Measurements from ENCODE around the gene NTNG2.
"Not testable (repeated sequence)": the region's sequence is repeated elsewhere in the genome, so short reads cannot be mapped to it uniquely, and the experiment has no call there.

The NTNG2 gene, protein sequence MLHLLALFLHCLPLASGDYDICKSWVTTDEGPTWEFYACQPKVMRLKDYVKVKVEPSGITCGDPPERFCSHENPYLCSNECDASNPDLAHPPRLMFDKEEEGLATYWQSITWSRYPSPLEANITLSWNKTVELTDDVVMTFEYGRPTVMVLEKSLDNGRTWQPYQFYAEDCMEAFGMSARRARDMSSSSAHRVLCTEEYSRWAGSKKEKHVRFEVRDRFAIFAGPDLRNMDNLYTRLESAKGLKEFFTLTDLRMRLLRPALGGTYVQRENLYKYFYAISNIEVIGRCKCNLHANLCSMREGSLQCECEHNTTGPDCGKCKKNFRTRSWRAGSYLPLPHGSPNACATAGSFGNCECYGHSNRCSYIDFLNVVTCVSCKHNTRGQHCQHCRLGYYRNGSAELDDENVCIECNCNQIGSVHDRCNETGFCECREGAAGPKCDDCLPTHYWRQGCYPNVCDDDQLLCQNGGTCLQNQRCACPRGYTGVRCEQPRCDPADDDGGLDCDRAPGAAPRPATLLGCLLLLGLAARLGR

DNA sequence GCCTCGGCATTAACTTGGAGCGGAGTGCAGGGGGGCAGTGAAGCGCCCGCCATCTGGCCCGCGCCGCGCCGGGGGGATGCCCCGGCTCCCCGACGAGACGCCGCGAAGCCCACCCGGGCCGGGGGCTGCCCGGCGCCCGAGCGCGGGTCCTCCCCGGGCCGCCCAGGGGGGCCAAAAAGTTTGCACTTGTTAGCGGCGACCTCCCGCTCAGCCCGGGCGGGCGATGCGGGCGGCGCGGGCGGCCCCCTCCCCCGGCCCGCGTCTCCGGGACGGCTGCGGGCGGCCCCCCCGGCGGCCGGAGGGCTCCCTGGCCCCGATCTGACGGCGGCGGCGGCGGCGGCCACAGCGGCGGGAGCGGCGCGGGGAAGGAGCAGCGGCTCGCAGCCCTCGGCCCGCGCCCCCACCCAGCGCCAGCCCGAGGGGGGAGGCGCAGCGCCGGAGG is at the start of gene NTNG2:
Gene NTNG2, plus strand, starts transcription at position 316 of the 442 bp plus-strand sequence. CDS start 4,774 bp downstream, outside the sequence.
- FAIRE-seq (no peak), DNase-seq (ENCODE audit: insufficient read length, low spot score) (no peak)

DNA sequence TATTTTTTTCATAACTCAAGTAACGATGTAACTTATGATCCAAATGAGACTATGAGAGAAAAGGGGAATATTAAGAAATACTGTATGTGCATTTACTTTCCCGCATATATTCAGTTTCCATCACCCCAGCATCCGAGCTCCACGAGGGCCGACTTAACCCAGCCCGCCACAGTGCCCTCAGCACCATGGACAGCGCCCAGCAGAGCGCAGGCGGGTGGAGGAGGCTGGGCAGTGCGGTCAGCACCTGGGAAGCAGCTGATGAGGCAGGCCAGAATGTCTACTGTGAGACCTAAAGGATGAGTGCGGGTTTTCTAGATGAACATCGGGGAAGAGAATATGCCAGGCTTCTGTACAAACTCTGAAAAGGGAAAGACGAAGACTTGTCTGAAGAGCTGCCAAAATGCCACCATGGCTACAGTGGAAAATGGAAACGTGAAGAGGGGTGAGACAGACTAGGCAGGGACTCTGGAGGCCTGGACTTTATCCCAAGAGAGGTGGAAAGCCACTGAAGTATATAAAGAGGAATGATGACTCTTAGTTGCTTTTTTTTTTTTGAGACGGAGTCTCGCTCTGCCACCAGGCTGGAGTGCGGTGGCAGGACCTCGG is 47.7 kb upstream of the NTNG2 start:
- DNase-seq (ENCODE audit: insufficient read length, low spot score): no peak
- FAIRE-seq: no peak

DNA sequence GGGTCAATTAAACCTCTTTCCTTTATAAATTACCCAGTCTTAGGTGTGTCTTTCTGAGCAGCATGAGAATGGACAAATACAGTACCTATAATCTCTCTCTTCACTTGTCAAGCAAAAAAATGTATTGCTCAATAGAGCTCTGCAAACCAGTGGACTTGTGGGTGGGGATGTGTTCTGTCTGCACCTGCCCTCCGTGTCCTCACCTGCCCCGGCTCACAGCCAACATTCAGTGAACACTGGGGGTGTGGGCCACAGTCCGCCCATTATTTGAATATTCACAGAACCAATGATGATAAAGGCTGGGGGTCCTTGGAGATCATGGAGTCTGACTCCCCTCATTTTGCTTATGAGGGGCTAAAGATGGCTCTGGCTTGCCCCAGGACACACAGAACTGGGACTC is 45.3 kb upstream of the NTNG2 start:
- DNase-seq (ENCODE audit: insufficient read length, low spot score) (no peak), FAIRE-seq (no peak)

DNA sequence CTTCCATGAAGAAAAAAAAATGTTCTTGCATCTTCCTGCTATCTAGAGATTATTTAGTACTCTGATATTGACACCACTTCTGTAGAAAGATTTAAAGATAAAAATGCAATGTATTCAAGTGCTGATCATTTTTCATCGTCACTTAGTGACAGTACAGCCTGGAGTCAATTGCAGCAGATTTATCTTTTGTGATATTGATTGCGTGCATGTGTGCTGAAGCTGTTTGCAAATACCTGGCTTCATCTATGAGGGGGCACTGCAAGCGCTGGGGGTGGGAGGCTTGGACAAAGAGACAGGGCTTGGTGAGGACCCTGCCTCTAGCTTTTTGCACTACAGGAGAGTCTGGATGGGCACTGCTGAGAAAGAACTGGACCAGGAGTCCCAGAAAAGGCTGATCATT is 44.2 kb upstream of the NTNG2 start:
- DNase-seq (ENCODE audit: insufficient read length, low spot score): no peak
- FAIRE-seq: no peak

DNA sequence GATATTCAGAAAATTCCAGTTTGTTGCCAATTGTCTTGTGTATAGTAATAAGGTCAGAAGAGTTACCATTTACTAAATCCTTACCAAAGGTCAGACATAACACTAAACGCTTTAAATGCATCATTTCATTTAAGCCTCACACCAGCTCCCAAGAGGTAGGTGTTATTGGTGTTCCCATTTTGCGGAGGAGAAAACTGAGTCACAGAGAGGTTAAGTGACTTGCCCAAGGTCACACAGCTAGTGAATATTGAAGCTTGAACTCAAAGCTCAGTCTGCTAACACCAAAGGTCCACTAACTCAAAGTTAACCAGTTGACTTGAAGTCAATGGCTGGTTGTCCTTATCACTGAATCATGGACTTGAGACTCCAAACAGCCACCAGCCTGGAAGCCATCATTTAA is 40.8 kb upstream of the NTNG2 start:
- FAIRE-seq (no peak), DNase-seq (ENCODE audit: insufficient read length, low spot score) (no peak)

DNA sequence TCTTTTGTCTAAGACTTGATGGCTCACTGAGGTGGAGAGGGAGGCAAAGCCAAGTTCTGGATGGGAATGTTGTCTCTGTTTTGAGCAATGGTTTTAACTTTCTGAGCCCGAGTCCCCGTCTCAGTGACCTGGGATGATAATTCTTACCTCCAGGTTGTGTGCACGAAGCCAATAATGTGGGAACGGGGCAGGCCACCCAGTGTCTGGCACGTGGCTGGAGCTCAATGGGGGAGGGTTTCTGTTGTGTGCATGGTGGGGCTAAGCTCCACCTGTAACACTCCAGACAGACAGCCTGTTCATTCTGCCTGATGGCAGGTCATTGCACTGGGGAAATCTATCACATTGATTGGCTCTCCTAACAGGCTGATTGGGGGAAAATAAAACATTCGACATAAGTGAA is 37.1 kb upstream of the NTNG2 start:
- no peak for FAIRE-seq

DNA sequence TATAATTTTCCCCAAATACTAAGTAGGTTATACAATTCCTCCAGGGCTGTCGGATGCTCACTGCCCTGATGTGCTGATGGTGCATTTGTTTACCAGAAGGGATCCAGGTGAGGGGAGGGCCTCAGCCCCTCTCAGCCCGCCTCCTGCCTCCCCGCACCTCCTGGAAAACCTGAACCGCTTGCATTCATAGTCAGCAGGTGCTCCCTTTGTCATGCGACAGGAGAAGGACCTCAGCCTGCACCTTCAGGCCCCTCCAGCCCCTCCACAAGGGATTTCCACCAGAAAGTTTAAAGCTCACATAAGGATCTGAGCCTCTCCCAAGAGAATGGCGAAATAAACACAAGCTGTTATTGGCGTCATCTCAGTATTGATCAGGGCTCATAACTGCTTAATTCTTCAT is 36.5 kb upstream of the NTNG2 start:
- no peak for FAIRE-seq
- DNase-seq (ENCODE audit: insufficient read length, low spot score): no peak

More for the DNA sequence above, 37.1 kb upstream of the NTNG2 start:
- no peak for DNase-seq (ENCODE audit: insufficient read length, low spot score)

DNA sequence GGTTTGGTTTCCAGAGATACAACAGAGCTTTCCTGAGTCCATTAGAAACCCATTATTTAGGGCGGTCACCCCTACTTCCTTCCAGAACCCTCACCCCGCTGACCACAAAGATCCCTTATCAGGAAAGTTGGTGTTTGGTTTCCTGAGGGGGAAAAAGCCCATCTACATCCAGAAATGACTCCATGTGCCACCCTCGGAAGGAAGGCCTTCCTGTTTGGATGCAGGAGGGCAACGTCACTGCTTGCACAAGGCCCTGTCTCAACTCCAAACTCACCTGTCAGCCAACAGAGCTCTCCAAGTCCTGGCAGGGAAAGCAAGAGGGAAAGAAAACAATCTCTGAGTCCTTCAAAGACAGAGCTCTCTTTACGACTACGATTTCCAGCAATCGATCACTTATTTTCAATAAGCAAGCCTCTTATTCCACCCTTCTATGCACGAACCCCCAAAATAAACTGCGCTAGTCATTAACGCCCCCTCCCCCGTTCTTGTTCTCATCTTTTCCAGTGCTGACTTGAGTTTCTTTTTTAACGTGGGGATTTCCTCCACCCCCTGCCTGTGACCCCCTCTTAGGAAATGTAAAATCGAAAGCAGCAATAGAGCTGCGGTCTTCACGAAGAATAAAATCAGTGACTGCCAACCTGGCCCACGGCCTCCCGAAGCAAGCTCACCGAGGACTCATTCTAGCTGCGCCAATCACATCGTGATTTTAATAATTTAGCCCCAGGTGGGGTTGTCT is 35.7 kb upstream of the NTNG2 start:
- DNase-seq (ENCODE audit: insufficient read length, low spot score) (no peak), FAIRE-seq (no peak)

DNA sequence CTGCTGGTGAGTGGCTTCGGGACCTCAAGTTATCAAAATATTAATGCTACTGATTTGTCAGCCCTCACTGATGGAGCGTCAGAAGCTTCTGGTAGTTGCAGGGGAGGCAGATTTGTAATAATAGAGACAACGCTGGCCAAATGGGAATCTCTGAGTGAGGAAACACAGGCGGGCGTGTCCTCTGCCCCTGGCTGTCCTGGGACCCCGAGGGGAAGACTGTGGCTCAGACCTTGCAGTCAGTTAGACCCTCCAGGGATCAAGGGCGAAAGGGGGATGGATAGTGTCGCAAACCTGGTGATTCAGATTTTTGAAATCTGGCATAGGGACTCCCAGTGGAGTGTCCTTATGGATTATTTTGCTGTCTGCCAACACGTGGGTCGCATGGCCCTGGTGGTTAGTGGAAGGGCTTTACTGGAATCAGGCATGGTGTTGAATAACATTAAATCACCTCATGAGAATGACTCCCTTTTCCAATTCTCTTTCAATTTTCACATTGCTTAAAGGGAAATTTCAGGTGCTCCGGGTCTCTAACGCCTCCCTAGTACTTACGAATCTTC is 35.1 kb upstream of the NTNG2 start:
- no peak for FAIRE-seq
- no peak for DNase-seq (ENCODE audit: insufficient read length, low spot score)

DNA sequence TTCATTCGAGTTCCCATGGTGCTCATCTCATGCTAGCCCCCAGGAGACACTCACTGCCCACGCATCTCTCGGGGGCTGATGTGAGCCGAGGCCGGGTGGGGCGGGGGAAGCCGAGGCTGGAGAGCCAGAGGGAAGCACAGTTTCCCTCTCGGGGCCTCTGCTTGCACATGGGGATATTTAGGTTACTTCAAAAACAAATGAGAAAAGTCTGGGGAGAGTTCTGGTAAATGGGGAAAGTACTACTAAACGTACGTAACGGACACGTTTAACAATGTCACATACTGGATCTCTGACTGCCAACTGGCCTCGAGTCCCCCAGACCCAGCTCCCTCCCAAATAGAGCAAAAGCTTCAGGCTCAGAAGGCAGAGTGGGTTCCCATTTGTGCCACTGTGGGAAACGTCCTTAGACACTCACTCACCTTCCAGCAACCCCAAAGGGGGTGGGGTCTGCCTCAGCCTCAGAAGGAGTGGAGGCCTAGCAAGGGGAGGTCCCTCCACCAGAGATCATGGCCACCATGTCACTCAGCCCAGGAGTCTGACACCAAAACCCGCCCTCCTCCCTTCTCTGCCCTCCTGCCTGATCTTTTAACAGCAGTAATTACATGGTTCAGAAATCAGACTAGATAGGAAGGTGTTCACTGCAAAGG is 33.8 kb upstream of the NTNG2 start:
- DNase-seq (ENCODE audit: insufficient read length, low spot score): no peak
- FAIRE-seq: no peak

DNA sequence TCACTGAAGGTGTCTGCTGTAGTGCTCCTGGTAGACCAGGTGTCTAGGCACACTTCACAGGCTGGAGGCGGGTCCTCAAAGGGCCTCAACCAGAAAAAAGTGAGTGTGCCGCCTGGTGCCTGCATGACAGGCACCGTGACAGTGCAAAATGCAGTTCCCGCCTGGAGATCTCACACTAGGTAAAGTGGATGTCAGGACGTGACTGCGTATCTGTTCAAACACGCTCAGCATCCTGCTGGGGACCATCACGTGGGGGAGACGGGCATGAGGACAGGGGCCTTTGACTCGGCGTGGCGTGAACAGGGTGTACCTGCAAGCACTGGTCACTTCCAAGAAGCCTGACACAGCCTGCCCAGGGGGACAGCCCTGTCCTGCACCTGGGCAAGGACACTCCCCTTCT is 32.3 kb upstream of the NTNG2 start:
- DNase-seq (ENCODE audit: insufficient read length, low spot score) (no peak), FAIRE-seq (no peak)

DNA sequence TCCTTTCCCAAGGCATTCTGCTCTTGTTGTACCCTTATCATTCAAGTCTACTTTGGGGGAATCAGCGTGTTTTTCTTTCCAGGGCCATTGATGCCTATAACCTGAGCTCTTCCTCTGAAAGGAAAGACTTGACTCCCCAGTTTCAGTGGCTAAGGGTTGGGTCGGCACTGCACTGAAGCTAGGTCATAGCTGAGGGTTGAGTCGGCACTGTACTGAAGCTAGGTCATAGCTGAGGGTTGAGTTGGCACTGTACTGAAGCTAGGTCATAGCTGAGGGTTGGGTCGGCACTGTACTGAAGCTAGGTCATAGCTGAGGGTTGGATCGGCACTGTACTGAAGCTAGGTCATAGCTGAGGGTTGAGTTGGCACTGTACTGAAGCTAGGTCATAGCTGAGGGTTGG is 27.8 kb upstream of the NTNG2 start:
- not testable (repeated sequence) for FAIRE-seq; DNase-seq (ENCODE audit: insufficient read length, low spot score)

DNA sequence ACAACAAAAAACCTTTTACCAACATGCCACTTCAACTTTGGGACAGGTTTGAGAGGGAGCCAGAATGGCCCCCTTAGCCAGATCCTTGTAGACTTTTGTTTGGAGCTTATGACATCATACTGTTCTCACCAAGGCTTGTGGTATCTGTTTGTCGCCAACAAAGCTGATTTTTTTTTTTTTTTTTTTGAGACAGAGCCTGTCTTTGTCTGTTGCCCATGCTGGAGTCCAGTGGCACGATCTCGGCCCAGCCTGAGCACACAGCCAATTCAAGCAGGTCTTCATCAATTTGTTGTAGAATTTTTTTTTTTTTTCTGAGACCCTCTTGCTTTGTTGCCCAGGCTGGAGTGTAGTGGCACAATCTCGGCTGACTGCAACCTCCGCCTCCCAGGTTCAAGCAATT is 26.4 kb upstream of the NTNG2 start:
- no peak for FAIRE-seq
- DNase-seq (ENCODE audit: insufficient read length, low spot score): no peak

DNA sequence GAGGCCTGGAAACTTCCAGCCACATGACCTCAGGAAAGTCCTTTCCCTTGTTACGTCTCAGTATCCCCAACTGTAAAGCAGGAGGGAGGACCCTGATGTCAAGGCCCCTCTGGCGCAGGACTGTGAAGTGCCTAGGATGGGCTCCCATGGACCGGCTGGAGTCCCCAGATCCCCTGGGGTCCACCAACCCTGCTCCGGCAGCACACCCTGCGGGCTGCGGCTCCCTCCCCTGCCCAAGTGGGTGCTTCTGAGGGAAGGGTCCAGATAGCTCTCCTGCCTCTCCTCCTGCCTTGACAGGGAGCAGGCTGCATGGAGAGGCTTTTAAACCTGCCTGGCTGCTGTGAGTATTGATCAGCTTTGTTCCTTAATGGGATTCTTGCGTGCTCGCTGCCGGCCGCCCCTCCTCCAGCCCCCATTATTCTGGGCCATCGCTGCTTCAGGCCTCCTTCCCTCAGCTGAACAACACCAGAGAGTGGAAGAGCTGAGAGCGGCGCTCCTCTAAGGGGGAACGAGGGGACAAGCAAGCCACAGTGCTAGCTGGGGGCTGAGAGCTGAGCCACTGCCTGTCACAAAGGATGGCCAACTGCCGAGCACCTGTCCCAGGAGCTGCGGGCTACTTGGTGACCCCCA is 25.6 kb upstream of the NTNG2 start:
- DNase-seq (ENCODE audit: insufficient read length, low spot score) (no peak), FAIRE-seq (no peak)

DNA sequence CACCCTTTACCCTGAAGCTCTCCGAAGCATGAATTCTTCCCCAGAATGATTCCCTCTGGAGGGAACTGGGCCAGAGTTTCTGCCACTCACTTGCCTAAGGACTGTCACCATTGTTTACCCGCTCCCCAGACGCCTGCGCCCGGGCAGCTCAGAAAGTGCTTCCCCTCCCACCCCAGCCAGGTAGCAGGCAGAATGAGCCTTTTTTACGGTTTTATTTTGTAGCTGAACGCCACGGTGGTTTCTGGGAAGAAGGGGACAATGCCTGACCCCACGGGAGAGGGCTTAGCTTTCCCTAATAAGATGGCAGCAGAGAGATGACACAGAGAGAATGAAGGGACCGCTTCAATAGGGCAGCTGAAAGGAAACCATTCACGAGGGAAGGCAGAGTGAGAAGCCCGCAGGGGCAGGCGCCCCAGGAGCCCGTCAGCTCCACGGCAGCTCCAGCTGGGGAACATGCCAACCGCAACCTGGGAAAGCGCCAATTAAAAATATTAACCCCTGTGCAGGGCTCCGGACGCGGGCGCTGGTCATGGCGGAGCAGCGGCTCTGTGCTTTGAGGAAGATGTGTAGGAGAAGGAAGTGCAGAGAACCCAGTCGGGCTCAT is 20.4 kb upstream of the NTNG2 start:
- no peak for DNase-seq (ENCODE audit: insufficient read length, low spot score)

DNA sequence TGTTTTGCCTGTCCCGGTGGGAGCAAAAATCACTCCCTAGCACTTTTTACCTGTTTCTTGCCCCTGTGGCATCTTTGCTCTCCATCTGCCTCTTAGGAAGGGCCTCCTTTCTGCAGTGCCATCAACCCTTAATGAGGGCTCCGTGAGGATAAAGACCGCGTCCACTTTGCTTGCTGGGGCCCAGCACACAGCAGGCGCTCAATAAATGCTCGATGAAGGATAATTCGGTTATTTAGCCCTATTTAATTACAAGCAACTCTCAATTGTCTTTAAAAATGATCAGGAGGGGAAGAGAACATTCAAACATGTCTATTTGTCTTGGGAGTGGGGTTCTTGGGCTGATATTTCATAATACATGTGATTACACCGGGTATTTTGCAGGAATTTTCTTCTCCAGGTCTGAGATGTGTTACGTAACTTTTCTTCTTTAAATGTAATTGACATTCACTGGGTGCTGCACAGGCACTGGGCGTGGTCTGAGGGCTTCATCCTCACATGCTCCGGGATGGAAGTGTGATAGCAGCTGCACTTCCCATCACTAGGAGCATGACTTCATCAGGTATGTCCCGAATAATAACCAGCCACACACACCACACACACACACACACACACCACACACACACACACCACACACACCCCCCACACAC is 19.8 kb upstream of the NTNG2 start:
- DNase-seq (ENCODE audit: insufficient read length, low spot score) (no peak), FAIRE-seq (no peak)

More for the DNA sequence above, 20.4 kb upstream of the NTNG2 start:
- no peak for FAIRE-seq

DNA sequence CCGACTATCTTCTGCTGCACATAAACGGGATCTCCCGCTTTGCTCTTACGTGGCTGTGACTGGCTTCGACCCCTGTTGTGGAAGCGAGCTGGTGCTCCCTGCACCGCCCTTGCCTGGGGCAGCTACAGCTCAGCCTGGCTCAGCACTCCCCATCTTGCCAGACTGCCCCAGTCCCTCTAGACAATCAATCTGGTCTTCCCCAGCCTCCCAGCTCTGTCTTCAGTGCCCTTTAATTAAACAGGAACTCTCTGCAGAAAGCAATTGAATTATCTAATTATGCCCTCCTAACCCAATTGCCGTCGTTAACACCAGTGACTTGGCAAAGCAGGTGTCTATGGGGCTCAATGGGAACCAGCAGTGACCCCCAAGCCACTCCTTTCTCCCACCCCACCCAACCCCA is 18.9 kb upstream of the NTNG2 start:
- FAIRE-seq: no peak
- DNase-seq (ENCODE audit: insufficient read length, low spot score): no peak

DNA sequence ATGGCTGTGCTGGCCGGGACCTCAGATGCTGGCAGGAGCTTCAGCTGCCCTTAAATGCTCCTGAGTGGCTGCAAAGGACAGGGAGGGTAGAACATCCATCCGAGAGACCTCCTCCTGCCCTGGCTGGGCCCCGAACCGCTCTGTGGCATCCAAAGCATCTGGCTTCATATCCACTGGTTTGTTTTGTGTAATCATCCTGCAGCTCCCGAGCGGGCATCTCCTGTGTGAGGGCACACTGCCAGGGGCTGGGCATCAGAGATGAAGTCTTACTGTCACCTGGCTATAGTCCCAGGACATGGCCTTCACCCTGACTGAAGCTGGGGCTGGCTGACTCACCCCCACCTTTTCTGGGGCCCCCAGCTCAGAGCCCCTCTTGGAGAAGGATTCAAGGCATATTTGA is 18.5 kb upstream of the NTNG2 start:
- DNase-seq (ENCODE audit: insufficient read length, low spot score) (no peak), FAIRE-seq (no peak)

DNA sequence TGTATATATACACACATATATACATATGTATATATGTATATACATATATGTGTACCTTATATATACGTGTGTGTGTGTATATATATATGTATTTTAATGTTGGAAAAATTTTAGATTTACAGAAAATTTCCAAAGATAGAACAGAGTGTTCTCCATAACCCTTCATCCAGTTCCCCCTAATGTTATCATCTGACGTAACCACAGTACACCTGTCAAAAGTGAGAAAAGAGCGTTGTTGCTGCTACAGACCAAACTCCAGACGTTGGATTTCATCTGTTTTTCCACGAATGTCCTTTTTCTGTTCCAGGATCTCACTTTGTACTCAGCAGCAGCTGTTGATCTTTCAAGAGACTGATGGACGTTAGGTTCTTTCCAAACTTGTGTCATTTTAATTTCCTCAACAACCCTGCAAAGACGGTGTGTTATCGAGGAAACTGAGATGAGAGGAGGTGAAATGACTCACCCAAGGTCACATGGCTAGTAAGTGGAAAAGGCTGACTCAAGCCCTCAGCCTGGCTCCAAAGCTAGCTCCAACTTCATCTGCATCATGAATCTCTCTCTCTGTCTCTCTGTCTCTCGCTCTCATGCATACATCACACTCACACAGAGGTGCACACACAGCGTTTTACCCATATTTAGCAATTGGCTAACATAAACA is 17.0 kb upstream of the NTNG2 start:
- FAIRE-seq (no peak), DNase-seq (ENCODE audit: insufficient read length, low spot score) (no peak)

Measured in GM19239 (cell line).